Panc1 (cell line): ENCODE data around the gene C2orf80. TPM values are rescaled to one million over a fixed set of nuclear protein-coding genes. Genes with fewer than 3 reads are reported as not detected.
"Not testable (repeated sequence)": the region's sequence is repeated elsewhere in the genome, so short reads cannot be mapped to it uniquely, and the experiment has no call there.

ENCODE experiments used
- ATAC-seq: fragments of 200-7000 bp; cut with Tn5 transposase; 2 replicates; pipeline ENCODE4 v1.9.1; 2020; ENCODE audit warnings: mild to moderate bottlenecking, moderate library complexity
- BruUV-seq: library from RNA; stranded (reverse); fragments of 400-500 nt; replicated peaks from 2 replicates; lab custom pipeline; 2021; lab: Mats Ljungman, UMichigan
- CTCF ChIA-PET: fragments of 300-600 bp; sonication (Branson Sonifier 250); formaldehyde crosslinking; loops from one replicate; lab custom pipeline; 2022; ENCODE audit warnings: antibody characterized with exemption; lab: Charles Lee
- POLR2A ChIA-PET: fragments of 300-600 bp; sonication (Branson Sonifier 250); formaldehyde crosslinking; loops from one replicate; lab custom pipeline; 2022; ENCODE audit warnings: antibody characterized with exemption; lab: Charles Lee
- DNase-seq: peaks from one replicate; pipeline ENCODE4 v3.0.0-alpha.2; 2010; ENCODE audit warnings: low read depth, low spot score
- H3K27ac ChIP-seq: 2 replicates; pipeline ENCODE4 v1.5.1; 2011; ENCODE audit warnings: mild to moderate bottlenecking, low read length, inconsistent platforms
- H3K27me3 ChIP-seq: fragments of 200-500 bp; sonication (Bioruptor generic); 2 replicates; pipeline ENCODE4 v1.6.0; 2014; ENCODE audit warnings: low read length, inconsistent platforms; ENCODE audit not compliant: control insufficient read depth, insufficient read depth
- H3K36me3 ChIP-seq: fragments of 200-500 bp; sonication (Bioruptor generic); 2 replicates; pipeline ENCODE4 v1.5.1; 2014; ENCODE audit warnings: inconsistent platforms, mild to moderate bottlenecking, low read length, moderate library complexity; ENCODE audit not compliant: control insufficient read depth, insufficient read depth
- H3K4me1 ChIP-seq: 2 replicates; pipeline ENCODE4 v1.5.1; 2011; ENCODE audit warnings: inconsistent platforms, mild to moderate bottlenecking, low read length, moderate library complexity; ENCODE audit not compliant: control insufficient read depth, insufficient read depth
- H3K4me3 ChIP-seq, 2 experiments: 2 replicates each; pipeline ENCODE4 v1.5.1; 2011 to 2012; ENCODE audit warnings: low read depth in 2 of 2, low read length in 2 of 2, mild to moderate bottlenecking in 2 of 2, inconsistent platforms in 1 of 2, moderate library complexity in 1 of 2
- H3K9me3 ChIP-seq: fragments of 200-500 bp; sonication (Bioruptor generic); 2 replicates; pipeline ENCODE4 v1.5.1; 2014; ENCODE audit warnings: low read depth, mild to moderate bottlenecking, inconsistent platforms, low read length, moderate library complexity; ENCODE audit not compliant: control insufficient read depth, insufficient read depth
- CTCF ChIP-seq: fragments of 450-650 bp; IDR thresholded peaks from 2 replicates; pipeline ENCODE4 v1.5.1; 2017; ENCODE audit warnings: mild to moderate bottlenecking
- POLR2AphosphoS5 ChIP-seq: IDR thresholded peaks from 2 replicates; pipeline ENCODE4 v1.6.1; 2012; ENCODE audit warnings: mild to moderate bottlenecking, low read depth, low read length, moderate library complexity
- REST ChIP-seq, 2 experiments: IDR thresholded peaks; 2 replicates each; pipeline ENCODE4 v1.6.1; 2011 to 2012; ENCODE audit warnings: low read depth in 2 of 2, control low read depth in 1 of 2, low read length in 1 of 2, mild to moderate bottlenecking in 1 of 2, moderate library complexity in 1 of 2; ENCODE audit not compliant: insufficient read depth in 1 of 2
- SIN3A ChIP-seq: IDR thresholded peaks from 2 replicates; pipeline ENCODE4 v1.6.1; 2012; ENCODE audit warnings: low read depth, mild to moderate bottlenecking, low read length, moderate library complexity, borderline replicate concordance; ENCODE audit not compliant: insufficient read depth
- TCF7L2 ChIP-seq: IDR thresholded peaks from 2 replicates; pipeline ENCODE4 v1.6.1; 2011; ENCODE audit warnings: mild to moderate bottlenecking, low read depth, low read length, inconsistent platforms
- in situ Hi-C: cut with HindIII; loops from 2 replicates; pipeline ENCODE4 v1.10.0; 2016; ENCODE audit warnings: low sequenced_read_pairs, low pct_unique_long_range_greater_than_20kb
- intact Hi-C: fragments of 100-400 bp; cut with micrococcal nuclease; formaldehyde crosslinking; loops from one replicate; pipeline ENCODE4 v1.10.0; 2022; ENCODE audit not compliant: unreplicated experiment
- total RNA-seq: library from RNA; stranded (reverse); gene quantifications from one replicate; pipeline ENCODE4 v1.2.1, GENCODE V29; 2021; ENCODE audit not compliant: unreplicated experiment

The C2orf80 gene
- total RNA-seq, 1 experiment from 2014 or later, result not detected

- Histone ChIP-seq H3K4me1 (no peaks in the 10 kb centered on the region), H3K27me3 (no peaks in the 10 kb centered on the region), H3K36me3 (no peaks in the 10 kb centered on the region), H3K9me3 (no peaks in the 10 kb centered on the region), H3K27ac (no peak overlapping the region), H3K4me3 (no peak overlapping the region)
- ATAC-seq, result no peak
- DNase-seq, result no peak
- in situ Hi-C loops, result no loop called here
- TF ChIP-seq CTCF (no peak), REST (IDR thresholded peaks at IDR 0.05; ENCODE audit: insufficient read depth in 1 of 2, low read depth in 2 of 2, low read length in 1 of 2) (no peak), POLR2AphosphoS5 (no peak)
- ChIA-PET CTCF (no interaction called here), POLR2A (no interaction called here)
- BruUV-seq, result no TSS peak
- intact Hi-C loops, result no loop called here
Measured at GRCh38 chr2:208139447-208139846, 50.4 kb downstream of the C2orf80 start.

GRCh38 chr2:208138334-208138733, 51.5 kb downstream of the C2orf80 start:
- POLR2A ChIA-PET, H3K27ac ChIP-seq, BruUV-seq: not testable (repeated sequence)

GRCh38 chr2:208136716-208137094, 53.1 kb downstream of the C2orf80 start:
- in situ Hi-C loops, result no loop called here
- ChIA-PET CTCF (no interaction called here), POLR2A (no interaction called here)
- H3K27ac ChIP-seq, result no peak overlapping the region
- H3K36me3 ChIP-seq, result no peaks in the 10 kb centered on the region
- intact Hi-C loops, result no loop called here
- H3K9me3 ChIP-seq, result no peaks in the 10 kb centered on the region
- DNase-seq (no peak), ATAC-seq (no peak)
- H3K4me3 ChIP-seq, result no peak overlapping the region
- BruUV-seq, result no TSS peak
- no peaks in the 10 kb centered on the region for H3K27me3 ChIP-seq
- no peaks in the 10 kb centered on the region for H3K4me1 ChIP-seq
- TF ChIP-seq POLR2AphosphoS5 (no peak), REST (IDR thresholded peaks at IDR 0.05; ENCODE audit: insufficient read depth in 1 of 2, low read depth in 2 of 2, low read length in 1 of 2) (no peak), SIN3A (no peak), CTCF (no peak), TCF7L2 (no peak)

More at GRCh38 chr2:208138334-208138733, 51.5 kb downstream of the C2orf80 start:
- H3K4me3 ChIP-seq, H3K9me3 ChIP-seq, ATAC-seq, H3K4me1 ChIP-seq, H3K27me3 ChIP-seq, CTCF ChIA-PET, in situ Hi-C loops, intact Hi-C loops, DNase-seq, H3K36me3 ChIP-seq: not testable (repeated sequence)
